ENCODE results near the gene TBCD. TPM values are rescaled to one million over a fixed set of nuclear protein-coding genes. Genes with fewer than 3 reads are reported as not detected.
"Not testable (repeated sequence)": the region's sequence is repeated elsewhere in the genome, so short reads cannot be mapped to it uniquely, and the experiment has no call there.

TBCD gene
- total RNA-seq, 1 donor from 2014 or later: 59.8 TPM

- H3K9me3 Mint-ChIP-seq (ENCODE audit: low read depth): no peaks in the 10 kb centered on the region
- no peaks in the 10 kb centered on the region for H3K27me3 Mint-ChIP-seq (ENCODE audit: low read depth)
- TF ChIP-seq CTCF (IDR thresholded peaks at IDR 0.05): no peak
- no peaks in the 10 kb centered on the region for H3K36me3 Mint-ChIP-seq (ENCODE audit: low read depth)
- H3K4me1 Mint-ChIP-seq (ENCODE audit: low read depth): peaks cover 8% of the 10 kb centered on the region
- H3K4me3 Mint-ChIP-seq (ENCODE audit: unreplicated experiment): no peak overlapping the region
- no peak overlapping the region for H3K27ac Mint-ChIP-seq (ENCODE audit: unreplicated experiment)
- no peak for DNase-seq (ENCODE audit: low spot score)
These were observed 213.5 kb downstream of the TBCD start for GRCh38 chr17:82965371-82965770.

GRCh38 chr17:82966415-82966814 is 214.6 kb downstream of the TBCD start:
- Mint-ChIP-seq H3K9me3 (ENCODE audit: low read depth) (no peaks in the 10 kb centered on the region), H3K27ac (ENCODE audit: unreplicated experiment) (no peak overlapping the region), H3K4me3 (ENCODE audit: unreplicated experiment) (no peak overlapping the region), H3K27me3 (ENCODE audit: low read depth) (no peaks in the 10 kb centered on the region), H3K36me3 (ENCODE audit: low read depth) (no peaks in the 10 kb centered on the region), H3K4me1 (ENCODE audit: low read depth) (peaks cover 8% of the 10 kb centered on the region)
- no peak for TF ChIP-seq CTCF (IDR thresholded peaks at IDR 0.05)
- DNase-seq (ENCODE audit: low spot score): no peak

GRCh38 chr17:82967268-82968032 is 215.6 kb downstream of the TBCD start:
- DNase-seq (ENCODE audit: low spot score): no peak
- H3K27ac Mint-ChIP-seq (ENCODE audit: unreplicated experiment): no peak overlapping the region
- TF ChIP-seq CTCF (IDR thresholded peaks at IDR 0.05): no peak
- H3K4me1 Mint-ChIP-seq (ENCODE audit: low read depth): peaks cover 8% of the 10 kb centered on the region
- H3K36me3 Mint-ChIP-seq (ENCODE audit: low read depth): no peaks in the 10 kb centered on the region
- no peak overlapping the region for H3K4me3 Mint-ChIP-seq (ENCODE audit: unreplicated experiment)
- no peaks in the 10 kb centered on the region for H3K9me3 Mint-ChIP-seq (ENCODE audit: low read depth)
- H3K27me3 Mint-ChIP-seq (ENCODE audit: low read depth): no peaks in the 10 kb centered on the region

GRCh38 chr17:82968033-82968841 is 216.4 kb downstream of the TBCD start:
- not testable (repeated sequence) for H3K27me3 Mint-ChIP-seq (ENCODE audit: low read depth); H3K36me3 Mint-ChIP-seq (ENCODE audit: low read depth); DNase-seq (ENCODE audit: low spot score); H3K27ac Mint-ChIP-seq (ENCODE audit: unreplicated experiment); H3K9me3 Mint-ChIP-seq (ENCODE audit: low read depth); H3K4me3 Mint-ChIP-seq (ENCODE audit: unreplicated experiment); H3K4me1 Mint-ChIP-seq (ENCODE audit: low read depth)

GRCh38 chr17:82970067-82970466 is 218.2 kb downstream of the TBCD start:
- no peak for DNase-seq (ENCODE audit: low spot score)
- H3K4me1 Mint-ChIP-seq (ENCODE audit: low read depth): peaks cover 5% of the 10 kb centered on the region

More at GRCh38 chr17:82970067-82970466, 218.2 kb downstream of the TBCD start:
- no peak overlapping the region for H3K4me3 Mint-ChIP-seq (ENCODE audit: unreplicated experiment)
- no peak overlapping the region for H3K27ac Mint-ChIP-seq (ENCODE audit: unreplicated experiment)
- H3K9me3 Mint-ChIP-seq (ENCODE audit: low read depth): no peaks in the 10 kb centered on the region
- no peaks in the 10 kb centered on the region for H3K36me3 Mint-ChIP-seq (ENCODE audit: low read depth)
- H3K27me3 Mint-ChIP-seq (ENCODE audit: low read depth): no peaks in the 10 kb centered on the region
- no peak for TF ChIP-seq CTCF (IDR thresholded peaks at IDR 0.05)
